HFF-Myc (cell line): Measurements from ENCODE around the gene CARD8.
"Not testable (repeated sequence)": the region's sequence is repeated elsewhere in the genome, so short reads cannot be mapped to it uniquely, and the experiment has no call there.

Experiments used
- DNase-seq: peaks from one replicate; pipeline ENCODE4 v3.0.0-alpha.2; 2011; ENCODE audit warnings: low read depth; ENCODE audit errors: extremely low read depth
- H3K4me3 ChIP-seq: replicated peaks from 2 replicates; pipeline ENCODE4 v1.5.1; 2011; ENCODE audit warnings: low read depth, mild to moderate bottlenecking, control low read depth, low read length
- TF ChIP-seq, protein P1 (sequence below): IDR thresholded peaks from 2 replicates; pipeline ENCODE4 v1.5.1; 2012; ENCODE audit warnings: mild to moderate bottlenecking, low read depth, low read length, control low read depth; ENCODE audit errors: missing control alignments

Gene CARD8

DNA sequence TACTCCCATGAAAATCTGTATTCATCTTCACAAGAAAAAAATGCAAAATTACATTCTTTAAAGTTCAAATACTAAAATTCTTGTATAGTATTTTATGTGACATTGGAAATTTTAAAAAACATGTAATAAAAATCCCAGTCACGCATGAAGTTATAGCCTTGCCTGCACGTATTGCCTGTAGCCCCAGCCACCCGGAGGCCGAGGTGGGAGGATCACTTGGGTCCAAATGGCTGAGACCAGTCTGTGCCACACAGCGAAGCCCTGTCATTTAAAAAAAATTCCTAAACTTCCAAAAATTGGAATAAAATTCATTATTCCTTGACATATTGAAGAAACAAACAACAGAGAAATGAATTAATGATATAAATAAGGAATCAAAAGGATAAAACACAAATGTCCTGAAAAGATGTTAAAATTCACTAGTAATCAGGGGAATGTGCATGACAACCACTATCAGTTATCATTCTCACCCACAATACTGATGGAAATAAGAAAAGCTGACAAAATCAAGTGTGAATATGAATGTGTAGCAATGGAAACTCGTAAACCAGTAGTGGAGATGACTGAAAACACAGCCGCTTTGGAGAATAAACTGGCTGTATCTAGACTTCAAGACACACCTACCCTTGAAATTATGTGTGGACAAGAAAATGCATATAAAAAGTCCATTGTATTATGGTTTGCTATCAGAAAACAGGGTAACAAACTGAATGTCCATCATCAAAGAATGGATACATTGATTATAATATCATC lies 7.5 kb downstream of the CARD8 start:
- DNase-seq, result no peak
- TF ChIP-seq, protein P1, sequence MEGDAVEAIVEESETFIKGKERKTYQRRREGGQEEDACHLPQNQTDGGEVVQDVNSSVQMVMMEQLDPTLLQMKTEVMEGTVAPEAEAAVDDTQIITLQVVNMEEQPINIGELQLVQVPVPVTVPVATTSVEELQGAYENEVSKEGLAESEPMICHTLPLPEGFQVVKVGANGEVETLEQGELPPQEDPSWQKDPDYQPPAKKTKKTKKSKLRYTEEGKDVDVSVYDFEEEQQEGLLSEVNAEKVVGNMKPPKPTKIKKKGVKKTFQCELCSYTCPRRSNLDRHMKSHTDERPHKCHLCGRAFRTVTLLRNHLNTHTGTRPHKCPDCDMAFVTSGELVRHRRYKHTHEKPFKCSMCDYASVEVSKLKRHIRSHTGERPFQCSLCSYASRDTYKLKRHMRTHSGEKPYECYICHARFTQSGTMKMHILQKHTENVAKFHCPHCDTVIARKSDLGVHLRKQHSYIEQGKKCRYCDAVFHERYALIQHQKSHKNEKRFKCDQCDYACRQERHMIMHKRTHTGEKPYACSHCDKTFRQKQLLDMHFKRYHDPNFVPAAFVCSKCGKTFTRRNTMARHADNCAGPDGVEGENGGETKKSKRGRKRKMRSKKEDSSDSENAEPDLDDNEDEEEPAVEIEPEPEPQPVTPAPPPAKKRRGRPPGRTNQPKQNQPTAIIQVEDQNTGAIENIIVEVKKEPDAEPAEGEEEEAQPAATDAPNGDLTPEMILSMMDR, result no peak
- no peak overlapping the region for H3K4me3 ChIP-seq

DNA sequence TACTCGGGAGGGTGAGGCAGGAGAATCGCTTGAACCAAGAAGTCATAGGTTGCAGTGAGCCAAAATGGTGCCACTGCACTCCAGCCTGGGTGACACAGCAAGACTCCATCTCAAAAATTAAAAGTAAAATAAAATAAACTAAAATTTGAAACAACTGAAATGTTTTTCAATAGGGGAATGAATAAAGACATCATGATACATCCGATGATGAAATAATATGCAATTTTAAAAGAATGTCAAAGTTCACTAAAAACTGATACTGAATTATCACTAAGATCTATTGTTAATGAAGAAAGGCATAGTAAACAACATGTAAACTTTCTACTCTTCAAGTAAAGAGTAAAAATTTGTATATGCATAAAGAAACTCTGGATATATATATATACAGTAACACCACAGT lies 8.5 kb downstream of the CARD8 start:
- H3K4me3 ChIP-seq, result no peak overlapping the region
- DNase-seq, result no peak
- TF ChIP-seq, protein P1, result no peak

DNA sequence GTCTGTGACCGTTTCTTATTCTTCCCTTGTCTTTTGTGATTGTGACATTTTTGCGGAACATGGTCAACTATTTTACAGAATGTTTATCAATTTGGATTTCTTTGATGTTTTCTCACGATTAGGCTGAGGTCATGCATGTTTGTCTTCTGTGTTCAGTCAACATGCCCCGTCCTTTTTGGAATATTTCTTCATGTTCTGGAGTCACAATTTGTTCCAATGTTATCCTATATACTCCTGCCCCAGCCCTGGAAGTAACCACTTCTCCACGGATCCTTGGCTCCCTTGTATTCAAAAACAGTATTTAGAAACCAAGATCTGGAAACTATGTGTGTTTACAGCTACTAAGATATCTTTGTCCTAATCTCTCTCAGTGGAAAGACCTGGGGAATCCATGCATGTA lies 9.6 kb downstream of the CARD8 start:
- DNase-seq, result no peak
- TF ChIP-seq, protein P1, result no peak
- no peak overlapping the region for H3K4me3 ChIP-seq

DNA sequence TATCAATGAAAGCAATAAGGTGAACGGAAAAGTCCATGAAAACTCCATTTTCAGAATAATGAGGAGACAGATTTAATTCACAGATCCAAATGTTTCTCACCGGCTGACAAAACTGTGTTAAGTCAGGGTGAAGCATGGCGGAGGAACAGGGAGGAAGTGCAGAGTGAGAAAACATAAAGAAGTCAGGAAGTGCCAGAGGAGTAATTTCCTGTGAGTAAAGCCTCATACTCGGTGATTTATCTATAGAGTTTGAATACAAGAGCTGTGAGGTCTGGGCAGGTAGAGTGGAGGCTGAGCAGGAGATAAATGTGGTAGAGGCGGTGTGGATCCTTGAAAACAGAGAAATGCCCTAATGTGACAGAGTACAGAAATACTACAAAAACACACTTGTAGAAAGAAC lies 11.4 kb downstream of the CARD8 start:
- TF ChIP-seq, protein P1, result no peak
- no peak for DNase-seq
- H3K4me3 ChIP-seq, result no peak overlapping the region

DNA sequence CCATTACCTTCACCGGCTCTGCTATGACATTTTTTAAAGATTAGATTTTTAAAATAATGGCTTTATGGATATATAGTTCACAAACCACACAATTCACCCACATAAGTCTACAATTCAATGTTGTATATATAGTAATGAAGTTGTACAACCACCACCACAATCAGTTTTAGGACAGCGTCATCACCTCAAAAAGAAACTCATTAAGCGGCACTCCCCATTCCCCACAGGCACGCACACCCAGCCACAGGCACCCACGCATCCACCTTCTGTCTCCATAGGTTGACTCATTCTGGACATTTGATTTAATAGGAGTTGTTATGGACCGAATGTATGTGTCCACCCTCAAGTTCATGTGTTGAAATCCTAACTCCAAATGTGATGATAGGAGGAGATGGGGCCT lies 13.9 kb downstream of the CARD8 start:
- H3K4me3 ChIP-seq, DNase-seq: not testable (repeated sequence)

DNA sequence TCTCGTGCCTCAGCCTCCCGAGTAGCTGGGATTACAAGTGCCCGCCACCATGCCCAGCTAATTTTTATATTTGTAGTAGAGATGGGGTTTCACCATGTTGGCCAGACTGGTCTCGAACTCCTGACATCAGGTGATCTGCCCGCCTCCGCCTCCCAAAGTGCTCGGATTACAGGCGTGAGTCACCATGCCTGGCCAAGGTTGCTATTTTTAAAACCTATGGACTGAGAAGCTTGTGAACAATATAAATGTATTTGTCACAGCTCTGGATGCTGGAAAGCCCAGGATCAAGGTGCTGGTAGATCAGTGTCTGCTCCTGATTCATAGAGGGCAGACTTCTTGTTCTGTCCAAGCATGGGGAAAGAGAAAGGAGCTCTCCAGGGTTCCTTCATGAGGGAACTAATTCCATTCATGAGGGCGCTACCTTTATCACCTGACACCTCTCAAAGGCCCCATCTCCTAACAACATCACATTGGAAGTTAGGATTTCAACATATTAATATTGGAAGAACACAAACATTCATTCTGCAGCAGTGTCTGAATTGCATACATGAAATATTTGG lies 16.1 kb downstream of the CARD8 start:
- H3K4me3 ChIP-seq, result no peak overlapping the region
- DNase-seq, result no peak
- TF ChIP-seq, protein P1, result no peak

DNA sequence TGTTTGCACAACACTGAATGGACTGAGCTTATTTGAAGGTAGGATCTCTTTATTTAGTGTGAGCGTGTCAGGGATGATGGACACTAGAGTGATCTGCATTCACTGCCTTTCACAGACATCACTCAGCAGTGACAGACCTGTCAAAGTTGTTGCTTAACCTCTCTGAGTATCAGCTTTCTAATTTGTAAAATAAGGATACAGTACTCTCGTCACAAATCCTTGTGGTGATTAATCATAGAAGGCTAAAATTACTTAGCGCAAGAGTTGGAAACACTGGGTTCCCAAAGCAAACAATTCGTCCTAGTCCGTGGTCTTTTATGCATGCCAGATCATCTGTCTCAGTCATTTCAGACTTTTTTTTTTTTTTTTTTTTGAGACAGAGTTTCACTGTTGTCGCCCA lies 16.6 kb downstream of the CARD8 start:
- TF ChIP-seq, protein P1, result no peak
- H3K4me3 ChIP-seq, result no peak overlapping the region
- no peak for DNase-seq
